HL-60/S4 treated with phorbol 12-myristate 13-acetate at 8.2 ng/mL for 4 days and 3 days (cell line): Measurements from ENCODE around the gene CHD3.

Source experiments
- in situ Hi-C: fragments of 300-500 bp; cut with MboI; formaldehyde crosslinking; loops from 2 replicates; pipeline ENCODE4 v1.15.0; 2022; ENCODE audit warnings: low sequenced_read_pairs

The CHD3 gene

GRCh38 chr17:7849130-7849750, 39.3 kb upstream of the CHD3 start:
- in situ Hi-C loops = loop anchor here (25.0 kb wide), 1 partner anchor 262 kb away; the partner anchor contains the start of genes CD68, MPDU1 and SOX15

GRCh38 chr17:7849751-7850504, 38.7 kb upstream of the CHD3 start:
- in situ Hi-C loops = loop anchor here (25.0 kb wide), 1 partner anchor 263 kb away; the partner anchor contains the start of genes CD68, MPDU1 and SOX15

GRCh38 chr17:7850701-7851437, 37.7 kb upstream of the CHD3 start:
- in situ Hi-C loops = no loop called here

GRCh38 chr17:7851438-7852261, 36.9 kb upstream of the CHD3 start:
- in situ Hi-C loops = no loop called here

- in situ Hi-C loops = no loop called here
Measured at GRCh38 chr17:7852262-7852670, 36.3 kb upstream of the CHD3 start.

- in situ Hi-C loops = no loop called here
Measured at GRCh38 chr17:7852919-7853690, 35.5 kb upstream of the CHD3 start.

- in situ Hi-C loops = no loop called here
Measured at GRCh38 chr17:7853691-7854038, 34.9 kb upstream of the CHD3 start.

- in situ Hi-C loops = no loop called here
Measured at GRCh38 chr17:7854078-7854777, 34.4 kb upstream of the CHD3 start.

GRCh38 chr17:7854851-7855659, 33.5 kb upstream of the CHD3 start, which contains the start of gene TMEM88:
TMEM88 (plus strand) TSS chr17:7855066; CDS start chr17:7855075, 9 bp downstream.
- in situ Hi-C loops = no loop called here

- in situ Hi-C loops = no loop called here
Measured at GRCh38 chr17:7855660-7856010, 33.0 kb upstream of the CHD3 start.

- in situ Hi-C loops = no loop called here
Measured at GRCh38 chr17:7856011-7856810, 32.4 kb upstream of the CHD3 start.

GRCh38 chr17:7856811-7857712, 31.5 kb upstream of the CHD3 start, which contains the start of gene NAA38:
NAA38 (minus strand) TSS chr17:7857559; CDS start chr17:7857463, 96 bp downstream.
- in situ Hi-C loops = no loop called here

GRCh38 chr17:7857713-7858521, 30.7 kb upstream of the CHD3 start, which contains the start of gene CYB5D1:
CYB5D1 (plus strand) TSS chr17:7858003; CDS start chr17:7858135, 132 bp downstream.
- in situ Hi-C loops = no loop called here

GRCh38 chr17:7858522-7858810, 30.1 kb upstream of the CHD3 start:
- in situ Hi-C loops = no loop called here

- in situ Hi-C loops = no loop called here
Measured at GRCh38 chr17:7859028-7859427, 29.6 kb upstream of the CHD3 start.
